ENCODE measurements around the gene CELF4.
A peak's percentile ranks its signal among the peaks of the same experiment; 100 is the strongest.

The CELF4 gene

DNA sequence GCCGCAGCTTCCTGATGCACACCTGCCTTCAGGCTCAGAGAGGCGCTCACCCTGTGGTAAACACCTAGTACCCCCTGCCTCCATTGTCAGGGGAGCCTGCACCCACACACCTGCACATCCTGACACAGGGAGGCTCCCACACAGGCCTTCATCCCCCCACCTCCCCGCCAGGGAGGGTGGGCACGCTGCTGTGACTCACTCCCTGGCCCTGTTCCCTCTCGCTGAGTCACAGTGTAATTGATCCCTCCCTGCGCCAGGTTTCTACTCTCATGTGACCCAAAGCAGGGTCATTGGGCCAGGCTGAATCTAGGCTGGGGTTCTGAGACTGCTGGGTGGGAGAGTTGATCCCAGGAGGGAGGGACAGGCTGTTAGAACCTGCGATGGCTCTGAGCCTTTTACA is 8.5 kb upstream of the CELF4 start:
- no peaks in the 10 kb centered on the region for H3K4me1 ChIP-seq (ENCODE audit: control insufficient read depth, insufficient read depth, low read length, poor library complexity, severe bottlenecking)
- no peak for DNase-seq
- H3K9me3 ChIP-seq (ENCODE audit: control insufficient read depth, low read length): no peaks in the 10 kb centered on the region

DNA sequence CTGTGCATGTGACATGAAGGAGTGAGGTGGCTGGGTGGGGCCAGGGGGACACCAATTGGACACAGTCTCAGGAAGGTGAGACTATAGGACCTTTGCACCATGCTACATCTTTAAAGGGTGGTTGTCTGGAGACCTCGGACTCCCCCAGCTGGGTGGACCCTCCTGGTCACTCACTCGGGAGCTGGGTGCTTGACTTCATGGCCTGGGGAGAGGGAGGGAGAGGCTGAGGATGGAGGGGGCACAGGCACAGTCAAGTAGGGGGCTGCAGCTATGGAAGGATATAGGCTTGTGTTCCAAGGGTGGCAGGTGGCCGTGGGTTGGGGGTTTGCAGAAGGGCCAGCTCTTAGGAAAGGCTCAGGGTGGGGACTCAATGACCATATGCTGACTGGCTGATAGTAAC is 7.1 kb upstream of the CELF4 start:
- no peaks in the 10 kb centered on the region for H3K36me3 ChIP-seq (ENCODE audit: control insufficient read depth, insufficient read depth, low read length)
- DNase-seq: no peak
- H3K27ac ChIP-seq (ENCODE audit: insufficient read depth, low read length, poor library complexity, severe bottlenecking): no peak overlapping the region
- peaks cover under 1% of the 10 kb centered on the region for H3K4me1 ChIP-seq (ENCODE audit: control insufficient read depth, insufficient read depth, low read length, poor library complexity, severe bottlenecking)
- H3K27me3 ChIP-seq (replicated peaks; ENCODE audit: control insufficient read depth, insufficient read depth, low read length, poor library complexity, severe bottlenecking): peaks cover 7% of the 10 kb centered on the region
- no peak overlapping the region for H3K4me3 ChIP-seq (ENCODE audit: insufficient read depth, low read depth, low read length, poor library complexity, severe bottlenecking)
- no peaks in the 10 kb centered on the region for H3K9me3 ChIP-seq (ENCODE audit: control insufficient read depth, low read length)

More for the DNA sequence above, 8.5 kb upstream of the CELF4 start:
- Histone ChIP-seq H3K4me3 (ENCODE audit: insufficient read depth, low read depth, low read length, poor library complexity, severe bottlenecking) (no peak overlapping the region), H3K36me3 (ENCODE audit: control insufficient read depth, insufficient read depth, low read length) (no peaks in the 10 kb centered on the region), H3K27me3 (replicated peaks; ENCODE audit: control insufficient read depth, insufficient read depth, low read length, poor library complexity, severe bottlenecking) (no peaks in the 10 kb centered on the region), H3K27ac (ENCODE audit: insufficient read depth, low read length, poor library complexity, severe bottlenecking) (no peak overlapping the region)

DNA sequence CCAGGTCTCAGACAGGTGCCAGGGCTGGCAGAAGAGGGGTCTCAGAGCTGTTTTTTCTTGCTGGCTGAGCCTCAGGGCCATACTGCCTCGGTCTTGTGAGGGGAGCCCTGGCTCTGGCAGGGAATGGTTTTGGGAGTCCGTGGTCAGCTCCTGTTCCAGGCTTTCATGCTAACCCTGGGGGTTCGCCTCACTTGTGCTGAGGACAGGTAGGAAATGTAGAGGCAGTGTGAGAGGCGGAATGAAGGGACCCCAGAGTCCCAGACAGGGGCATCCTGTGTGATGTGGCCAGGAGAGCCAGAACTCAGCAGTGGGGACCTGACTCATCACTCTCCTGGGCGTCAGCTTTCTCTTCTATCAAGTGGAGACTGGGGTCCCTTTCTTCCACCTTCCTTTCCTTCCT is 5.7 kb upstream of the CELF4 start:
- Histone ChIP-seq H3K27ac (ENCODE audit: insufficient read depth, low read length, poor library complexity, severe bottlenecking) (no peak overlapping the region), H3K4me3 (ENCODE audit: insufficient read depth, low read depth, low read length, poor library complexity, severe bottlenecking) (no peak overlapping the region), H3K9me3 (ENCODE audit: control insufficient read depth, low read length) (no peaks in the 10 kb centered on the region), H3K4me1 (ENCODE audit: control insufficient read depth, insufficient read depth, low read length, poor library complexity, severe bottlenecking) (peaks cover 9% of the 10 kb centered on the region), H3K27me3 (replicated peaks; ENCODE audit: control insufficient read depth, insufficient read depth, low read length, poor library complexity, severe bottlenecking) (peaks cover 22% of the 10 kb centered on the region), H3K36me3 (ENCODE audit: control insufficient read depth, insufficient read depth, low read length) (no peaks in the 10 kb centered on the region)
- DNase-seq: no peak

DNA sequence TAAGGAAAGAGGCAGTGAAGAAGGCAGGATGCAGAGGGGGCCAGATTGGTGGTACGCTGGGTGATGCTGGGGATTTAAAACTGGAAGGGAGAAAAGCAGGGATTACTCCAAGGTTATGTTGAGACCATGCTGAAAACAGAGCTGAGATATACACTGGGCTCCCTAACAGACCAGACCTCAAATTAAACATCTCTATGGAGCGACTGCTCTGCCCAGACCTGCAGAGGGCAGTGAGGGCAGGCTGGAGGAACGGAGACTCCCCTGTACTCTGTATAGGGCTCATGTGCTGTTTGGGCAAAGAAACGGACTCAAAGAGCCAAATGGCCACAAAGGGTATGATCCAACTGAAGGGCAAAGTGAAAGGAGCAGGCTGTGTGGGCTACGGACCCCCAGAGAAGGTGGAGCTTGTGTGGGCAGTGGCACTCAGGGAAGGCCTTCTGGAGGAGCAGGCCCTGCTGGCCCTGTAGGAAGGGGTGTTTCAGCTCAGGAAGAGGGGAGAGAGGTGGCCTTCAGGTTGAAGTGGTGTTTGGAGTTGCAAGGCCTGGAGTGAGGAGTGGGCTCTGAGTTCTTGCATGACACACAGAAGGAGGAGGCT is 4.8 kb upstream of the CELF4 start:
- no peak overlapping the region for H3K4me3 ChIP-seq (ENCODE audit: insufficient read depth, low read depth, low read length, poor library complexity, severe bottlenecking)
- no peaks in the 10 kb centered on the region for H3K9me3 ChIP-seq (ENCODE audit: control insufficient read depth, low read length)
- peaks cover 24% of the 10 kb centered on the region for H3K27me3 ChIP-seq (replicated peaks; ENCODE audit: control insufficient read depth, insufficient read depth, low read length, poor library complexity, severe bottlenecking)
- peaks cover 10% of the 10 kb centered on the region for H3K4me1 ChIP-seq (ENCODE audit: control insufficient read depth, insufficient read depth, low read length, poor library complexity, severe bottlenecking)
- no peaks in the 10 kb centered on the region for H3K36me3 ChIP-seq (ENCODE audit: control insufficient read depth, insufficient read depth, low read length)
- no peak for DNase-seq
- H3K27ac ChIP-seq (ENCODE audit: insufficient read depth, low read length, poor library complexity, severe bottlenecking): no peak overlapping the region

DNA sequence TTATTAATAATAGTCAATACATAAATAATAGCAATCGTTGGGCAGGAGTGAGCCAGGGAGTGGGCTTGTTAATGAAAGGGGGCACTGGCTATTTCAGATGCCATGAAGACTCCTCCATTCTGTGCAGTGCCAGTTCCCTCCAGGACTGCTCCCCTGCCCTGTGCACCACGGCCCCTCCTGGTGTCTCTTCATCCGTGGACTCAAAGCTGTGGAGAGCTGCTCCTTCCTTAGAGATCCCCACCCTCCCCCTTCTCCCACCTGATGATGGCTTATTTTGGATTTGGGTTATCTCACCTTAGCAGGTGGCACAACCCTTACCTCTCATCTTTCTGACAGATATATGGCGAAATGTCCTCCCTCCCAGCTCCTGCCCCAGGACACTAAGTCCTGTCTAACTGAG is 3.1 kb upstream of the CELF4 start:
- no peaks in the 10 kb centered on the region for H3K36me3 ChIP-seq (ENCODE audit: control insufficient read depth, insufficient read depth, low read length)
- H3K9me3 ChIP-seq (ENCODE audit: control insufficient read depth, low read length): no peaks in the 10 kb centered on the region
- no peak overlapping the region for H3K4me3 ChIP-seq (ENCODE audit: insufficient read depth, low read depth, low read length, poor library complexity, severe bottlenecking)
- no peak for DNase-seq
- no peak overlapping the region for H3K27ac ChIP-seq (ENCODE audit: insufficient read depth, low read length, poor library complexity, severe bottlenecking)
- peaks cover 31% of the 10 kb centered on the region for H3K27me3 ChIP-seq (replicated peaks; ENCODE audit: control insufficient read depth, insufficient read depth, low read length, poor library complexity, severe bottlenecking)
- H3K4me1 ChIP-seq (ENCODE audit: control insufficient read depth, insufficient read depth, low read length, poor library complexity, severe bottlenecking): peaks cover 10% of the 10 kb centered on the region

DNA sequence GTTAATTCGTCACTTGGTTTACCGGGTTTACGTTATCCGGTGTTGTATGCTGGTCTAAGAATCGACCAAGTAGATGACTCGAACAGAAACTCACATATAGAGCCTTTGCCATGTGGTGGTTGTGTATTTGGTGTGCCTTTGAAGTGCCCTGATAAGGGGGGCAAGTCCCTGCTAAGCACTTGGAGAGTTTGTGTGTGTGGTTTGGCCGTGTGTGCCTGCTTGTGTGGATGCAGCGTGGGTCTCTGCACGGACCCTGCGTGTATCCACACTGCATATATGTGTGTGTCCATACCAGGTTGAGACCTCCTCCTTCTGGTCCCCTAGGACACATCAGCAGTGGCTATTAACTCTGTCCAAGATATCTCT is 2.4 kb upstream of the CELF4 start:
- H3K27me3 ChIP-seq (replicated peaks; ENCODE audit: control insufficient read depth, insufficient read depth, low read length, poor library complexity, severe bottlenecking): peaks cover 31% of the 10 kb centered on the region
- no peak overlapping the region for H3K27ac ChIP-seq (ENCODE audit: insufficient read depth, low read length, poor library complexity, severe bottlenecking)
- peaks cover 10% of the 10 kb centered on the region for H3K4me1 ChIP-seq (ENCODE audit: control insufficient read depth, insufficient read depth, low read length, poor library complexity, severe bottlenecking)
- no peak overlapping the region for H3K4me3 ChIP-seq (ENCODE audit: insufficient read depth, low read depth, low read length, poor library complexity, severe bottlenecking)
- no peaks in the 10 kb centered on the region for H3K36me3 ChIP-seq (ENCODE audit: control insufficient read depth, insufficient read depth, low read length)
- DNase-seq: no peak
- H3K9me3 ChIP-seq (ENCODE audit: control insufficient read depth, low read length): no peaks in the 10 kb centered on the region

DNA sequence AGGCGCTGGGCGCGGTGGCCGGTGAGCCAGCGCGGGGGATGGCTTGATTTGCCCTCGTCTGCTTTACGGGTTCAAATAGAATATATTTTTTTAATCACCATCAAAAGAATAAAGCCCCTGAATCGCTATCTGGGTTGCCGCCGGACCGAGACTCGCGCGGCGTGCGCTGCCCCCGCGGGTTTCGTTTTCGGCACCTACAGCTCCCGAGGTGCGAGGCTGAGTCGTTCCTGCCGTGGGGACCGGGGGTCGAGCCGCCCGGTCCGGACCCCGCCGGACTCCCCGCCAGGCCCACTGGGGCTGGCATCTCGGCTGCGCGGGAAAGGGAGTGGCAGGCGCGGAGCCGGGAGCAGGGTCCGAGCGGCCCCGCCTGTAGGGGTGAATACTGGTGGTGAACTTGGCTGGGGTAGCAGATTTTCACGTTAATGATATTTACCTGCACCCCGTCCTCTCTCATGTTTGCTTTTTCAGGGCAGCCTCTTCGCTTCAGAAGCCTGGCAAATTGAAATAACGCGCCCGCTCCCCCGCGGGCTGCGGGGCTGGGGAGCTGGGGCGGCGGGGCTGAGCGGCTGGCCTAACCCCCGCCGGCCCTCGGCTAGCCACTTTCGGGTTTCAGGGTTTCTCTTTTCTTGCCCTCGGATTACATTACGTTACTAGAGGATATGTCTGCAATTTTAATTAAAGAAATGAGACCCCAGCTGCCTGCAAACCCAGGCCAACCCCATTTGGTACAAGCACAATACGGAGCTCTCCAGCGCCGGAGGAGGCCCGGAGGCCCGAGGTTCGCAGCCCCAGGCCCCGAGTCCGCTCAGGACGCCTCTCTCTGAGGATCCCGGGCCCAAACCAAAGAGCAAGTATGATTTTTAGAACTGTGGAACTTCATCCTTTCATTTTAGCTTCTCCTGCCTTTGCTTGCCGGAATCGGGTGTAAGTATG is 1.7 kb upstream of the CELF4 start:
- H3K36me3 ChIP-seq (ENCODE audit: control insufficient read depth, insufficient read depth, low read length): no peaks in the 10 kb centered on the region
- no peak overlapping the region for H3K27ac ChIP-seq (ENCODE audit: insufficient read depth, low read length, poor library complexity, severe bottlenecking)
- DNase-seq: no peak
- H3K27me3 ChIP-seq (replicated peaks; ENCODE audit: control insufficient read depth, insufficient read depth, low read length, poor library complexity, severe bottlenecking): peaks cover 31% of the 10 kb centered on the region
- peaks cover 10% of the 10 kb centered on the region for H3K4me1 ChIP-seq (ENCODE audit: control insufficient read depth, insufficient read depth, low read length, poor library complexity, severe bottlenecking)
- H3K4me3 ChIP-seq (ENCODE audit: insufficient read depth, low read depth, low read length, poor library complexity, severe bottlenecking): peak overlapping the region; percentile 49
- no peaks in the 10 kb centered on the region for H3K9me3 ChIP-seq (ENCODE audit: control insufficient read depth, low read length)

DNA sequence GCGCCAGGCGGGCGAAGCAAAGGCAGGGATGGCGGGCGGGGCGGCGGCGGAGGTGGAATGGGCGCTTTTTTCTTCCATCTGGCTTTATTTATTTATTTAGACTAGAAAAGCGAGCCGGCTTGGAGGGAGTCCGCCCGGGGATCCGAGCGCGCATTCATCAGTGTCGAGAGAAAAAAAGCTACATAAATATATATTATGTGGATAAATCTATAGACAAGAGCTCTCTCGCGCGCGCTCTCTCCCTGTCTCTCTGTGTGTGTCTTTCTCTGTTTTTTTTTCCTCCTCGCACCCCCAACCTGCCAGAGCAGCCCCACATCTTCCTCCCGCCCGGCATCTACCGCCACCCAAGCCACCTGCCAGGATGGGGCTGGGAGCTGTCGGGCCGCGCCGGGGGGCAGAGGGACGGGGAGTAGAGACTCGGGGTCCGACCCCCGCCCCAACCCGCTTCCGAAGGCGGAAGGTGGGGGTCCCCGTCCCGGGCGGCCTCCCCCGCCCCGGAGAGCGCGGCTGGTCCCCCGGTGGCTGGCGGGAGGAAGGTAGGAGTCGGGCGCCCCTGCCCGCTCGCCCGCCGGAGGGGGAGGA is 972 bp upstream of the CELF4 start:
- H3K27me3 ChIP-seq (replicated peaks; ENCODE audit: control insufficient read depth, insufficient read depth, low read length, poor library complexity, severe bottlenecking): peaks cover 31% of the 10 kb centered on the region
- H3K4me3 ChIP-seq (ENCODE audit: insufficient read depth, low read depth, low read length, poor library complexity, severe bottlenecking): peak overlapping the region; percentile 49
- no peak for DNase-seq

DNA sequence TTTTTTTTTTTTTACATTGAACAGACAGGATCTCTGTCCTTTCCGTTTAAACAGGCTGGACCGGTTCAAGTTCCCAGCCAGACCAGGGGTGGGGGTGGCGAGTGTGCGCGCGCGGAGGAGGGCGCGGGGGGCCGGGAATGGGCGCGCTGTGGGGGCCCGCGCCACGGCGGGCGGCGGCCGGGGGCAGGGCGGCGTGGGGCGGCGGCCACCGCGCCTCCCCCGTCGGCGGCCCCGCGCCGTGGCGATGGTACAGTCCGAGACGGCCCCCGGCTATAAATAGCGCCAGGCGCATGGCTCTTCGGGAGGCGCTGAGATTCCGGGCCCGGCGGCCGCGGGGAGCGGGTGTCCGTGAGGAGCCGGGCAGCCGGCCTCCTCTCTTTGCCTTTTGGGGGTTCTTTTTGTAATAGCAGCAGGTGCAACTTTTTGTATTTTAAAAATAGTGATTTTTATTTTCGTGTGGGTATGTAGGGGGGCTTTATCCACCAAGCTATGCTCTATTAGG is 430 bp upstream of the CELF4 start:
- H3K36me3 ChIP-seq (ENCODE audit: control insufficient read depth, insufficient read depth, low read length): no peaks in the 10 kb centered on the region
- peaks cover 10% of the 10 kb centered on the region for H3K4me1 ChIP-seq (ENCODE audit: control insufficient read depth, insufficient read depth, low read length, poor library complexity, severe bottlenecking)
- no peak overlapping the region for H3K27ac ChIP-seq (ENCODE audit: insufficient read depth, low read length, poor library complexity, severe bottlenecking)
- peaks cover 31% of the 10 kb centered on the region for H3K27me3 ChIP-seq (replicated peaks; ENCODE audit: control insufficient read depth, insufficient read depth, low read length, poor library complexity, severe bottlenecking)
- no peak for DNase-seq
- H3K9me3 ChIP-seq (ENCODE audit: control insufficient read depth, low read length): no peaks in the 10 kb centered on the region
- H3K4me3 ChIP-seq (ENCODE audit: insufficient read depth, low read depth, low read length, poor library complexity, severe bottlenecking): no peak overlapping the region

More for the DNA sequence above, 972 bp upstream of the CELF4 start:
- Histone ChIP-seq H3K4me1 (ENCODE audit: control insufficient read depth, insufficient read depth, low read length, poor library complexity, severe bottlenecking) (peaks cover 10% of the 10 kb centered on the region), H3K27ac (ENCODE audit: insufficient read depth, low read length, poor library complexity, severe bottlenecking) (no peak overlapping the region), H3K36me3 (ENCODE audit: control insufficient read depth, insufficient read depth, low read length) (no peaks in the 10 kb centered on the region), H3K9me3 (ENCODE audit: control insufficient read depth, low read length) (no peaks in the 10 kb centered on the region)

DNA sequence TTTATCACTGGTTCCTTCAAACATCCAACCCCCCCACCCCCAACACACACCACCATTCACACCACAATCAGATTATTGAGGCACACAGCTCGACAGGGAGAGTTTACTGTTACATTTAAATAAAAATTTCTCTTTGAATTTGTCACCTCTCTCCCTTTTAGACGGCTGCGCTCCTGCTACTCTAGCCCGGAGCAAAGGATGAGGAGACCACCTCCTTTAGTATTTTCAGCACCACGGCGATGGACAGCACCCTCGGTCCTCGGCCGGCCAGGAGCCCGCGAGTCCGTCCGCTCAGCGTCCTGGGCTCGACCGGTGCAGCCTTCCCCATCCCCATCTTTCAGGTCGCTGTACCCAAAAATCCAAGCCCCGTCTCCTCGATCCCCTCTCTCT is 892 bp downstream of the CELF4 start:
- no peak for DNase-seq
- Histone ChIP-seq H3K4me3 (ENCODE audit: insufficient read depth, low read depth, low read length, poor library complexity, severe bottlenecking) (no peak overlapping the region), H3K4me1 (ENCODE audit: control insufficient read depth, insufficient read depth, low read length, poor library complexity, severe bottlenecking) (peaks cover 10% of the 10 kb centered on the region), H3K27ac (ENCODE audit: insufficient read depth, low read length, poor library complexity, severe bottlenecking) (no peak overlapping the region), H3K27me3 (replicated peaks; ENCODE audit: control insufficient read depth, insufficient read depth, low read length, poor library complexity, severe bottlenecking) (peaks cover 31% of the 10 kb centered on the region), H3K36me3 (ENCODE audit: control insufficient read depth, insufficient read depth, low read length) (no peaks in the 10 kb centered on the region), H3K9me3 (ENCODE audit: control insufficient read depth, low read length) (no peaks in the 10 kb centered on the region)

All from effector memory CD4-positive, alpha-beta T cell (primary cell).